Transverse colon (tissue), 3 donors: ENCODE results near the gene ANKRD44.

Source experiments
- CTCF ChIP-seq, 5 experiments: fragments of 200-600 bp in 3 of 5; fragments of 450-650 bp in 2 of 5; sonication (generic) in 3 of 5; IDR thresholded peaks; 1 replicate in 2 of 5; 2 replicates in 3 of 5; pipeline ENCODE4 v1.5.1; 2016 to 2017; ENCODE audit warnings: antibody characterized with exemption in 5 of 5, inconsistent platforms in 3 of 5, mild to moderate bottlenecking in 2 of 5, moderate library complexity in 1 of 5
- POLR2A ChIP-seq: fragments of 450-650 bp; IDR thresholded peaks from one replicate; pipeline ENCODE4 v1.6.1; 2016; ENCODE audit warnings: antibody characterized with exemption, mild to moderate bottlenecking, moderate library complexity

GRCh38 chr2:197135806-197136205 is 174.8 kb downstream of the ANKRD44 start:
- TF ChIP-seq CTCF (IDR thresholded peaks at IDR 0.05) (no peak), POLR2A (no peak)
